SU-DHL-6 (cell line): ENCODE results near the gene SAP130.

Experiments
- H2AFZ ChIP-seq: fragments of 200-600 bp; sonication (generic); 2 replicates; pipeline ENCODE4 v1.6.1; 2014; ENCODE audit warnings: low read depth, mild to moderate bottlenecking, moderate library complexity, mixed read lengths, antibody characterized with exemption, low read length; ENCODE audit not compliant: severe bottlenecking
- H3F3A ChIP-seq: fragments of 200-600 bp; shearing (Covaris generic); 2 replicates; pipeline ENCODE4 v1.6.0; 2016; ENCODE audit warnings: antibody characterized with exemption, mild to moderate bottlenecking; ENCODE audit not compliant: insufficient read depth
- H3K27ac ChIP-seq: fragments of 200-600 bp; sonication (generic); 2 replicates; pipeline ENCODE4 v1.5.1; 2016; ENCODE audit warnings: low read depth, mild to moderate bottlenecking, low read length, moderate library complexity, mixed read lengths
- H3K27me3 ChIP-seq: fragments of 200-600 bp; sonication (generic), shearing (Covaris generic); 2 replicates; pipeline ENCODE4 v1.6.0; 2014; ENCODE audit warnings: mild to moderate bottlenecking, low read length
- H3K36me3 ChIP-seq: fragments of 200-600 bp; sonication (generic); 2 replicates; pipeline ENCODE4 v1.6.1; 2014; ENCODE audit warnings: mild to moderate bottlenecking, low read length, mixed read lengths
- H3K4me2 ChIP-seq: fragments of 300-600, 200-600 bp; shearing (Covaris generic), sonication (generic); 2 replicates; pipeline ENCODE4 v1.6.0; 2014; ENCODE audit warnings: low read length, low read depth, mild to moderate bottlenecking; ENCODE audit not compliant: poor library complexity, severe bottlenecking
- H3K4me3 ChIP-seq: fragments of 200-600 bp; sonication (generic); 2 replicates; pipeline ENCODE4 v1.5.1; 2014; ENCODE audit warnings: antibody characterized with exemption, low read length, mild to moderate bottlenecking, mixed read lengths; ENCODE audit not compliant: insufficient read depth, poor library complexity, severe bottlenecking
- H3K79me2 ChIP-seq: fragments of 200-600 bp; sonication (generic); 2 replicates; pipeline ENCODE4 v1.6.1; 2014; ENCODE audit warnings: mild to moderate bottlenecking, low read length, moderate library complexity; ENCODE audit not compliant: insufficient read depth
- H3K9ac ChIP-seq: fragments of 200-600 bp; sonication (generic); 2 replicates; pipeline ENCODE4 v1.7.0; 2014; ENCODE audit warnings: mild to moderate bottlenecking, low read length
- H3K9me2 ChIP-seq: fragments of 200-600 bp; sonication (generic); replicated peaks from 2 replicates; pipeline ENCODE4 v1.6.1; 2014; ENCODE audit warnings: low read length; ENCODE audit not compliant: insufficient read depth
- H3K9me3 ChIP-seq: fragments of 200-600 bp; sonication (generic); 2 replicates; pipeline ENCODE4 v1.6.1; 2014; ENCODE audit warnings: low read length, mixed read lengths; ENCODE audit not compliant: insufficient read depth
- H4K20me1 ChIP-seq: fragments of 200-600 bp; sonication (generic); 2 replicates; pipeline ENCODE4 v1.6.1; 2014; ENCODE audit warnings: low read depth, mild to moderate bottlenecking, antibody characterized with exemption, low read length, moderate library complexity, mixed read lengths
- EZH2phosphoT487 ChIP-seq: fragments of 200-600 bp; sonication (generic), shearing (Covaris generic); conservative IDR thresholded peaks from 2 replicates; pipeline ENCODE4 v1.6.1; 2018; ENCODE audit warnings: mild to moderate bottlenecking, antibody characterized with exemption, low read length, moderate library complexity, mixed read lengths
- TF ChIP-seq, protein P1 (sequence below): fragments of 200-600 bp; sonication (generic); IDR thresholded peaks from one replicate; pipeline ENCODE4 v1.5.1; 2017; ENCODE audit warnings: antibody characterized with exemption, mild to moderate bottlenecking, low read length, moderate library complexity; ENCODE audit not compliant: insufficient read depth, poor library complexity, severe bottlenecking

Gene SAP130

DNA sequence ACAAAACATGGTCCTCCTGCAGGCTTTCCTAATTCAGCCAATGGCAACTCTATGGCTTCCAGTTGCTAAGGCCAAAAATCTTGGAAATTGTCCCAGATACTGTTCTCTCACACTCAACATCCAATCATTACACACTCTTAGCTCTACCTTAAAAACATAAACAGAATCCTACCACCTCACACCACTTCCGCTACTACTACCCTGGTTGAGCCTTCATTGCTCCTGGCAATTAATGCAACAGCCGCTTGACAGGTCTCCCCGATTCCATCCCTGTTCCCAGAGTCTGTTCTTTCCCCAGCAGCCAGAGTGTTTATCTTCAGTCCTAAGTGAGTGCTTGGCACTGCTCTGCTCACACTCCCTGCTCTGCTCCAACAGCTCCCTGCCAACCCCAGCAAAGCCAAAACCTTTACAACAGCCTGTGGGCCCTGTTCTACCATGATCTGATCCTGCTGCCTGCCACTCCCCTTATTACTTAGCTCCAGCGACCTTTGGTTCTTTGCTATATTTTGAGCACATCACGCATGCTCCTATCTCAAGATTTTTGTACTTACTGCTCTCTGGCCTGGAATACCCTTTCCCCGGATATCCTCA lies 74.6 kb downstream of the SAP130 start:
- no peak overlapping the region for H3K4me3 ChIP-seq
- no peak overlapping the region for H3K4me2 ChIP-seq
- H3F3A ChIP-seq: no peaks in the 10 kb centered on the region
- H3K9me2 ChIP-seq: no peaks in the 10 kb centered on the region
- no peak for TF ChIP-seq EZH2phosphoT487
- TF ChIP-seq, protein P1, sequence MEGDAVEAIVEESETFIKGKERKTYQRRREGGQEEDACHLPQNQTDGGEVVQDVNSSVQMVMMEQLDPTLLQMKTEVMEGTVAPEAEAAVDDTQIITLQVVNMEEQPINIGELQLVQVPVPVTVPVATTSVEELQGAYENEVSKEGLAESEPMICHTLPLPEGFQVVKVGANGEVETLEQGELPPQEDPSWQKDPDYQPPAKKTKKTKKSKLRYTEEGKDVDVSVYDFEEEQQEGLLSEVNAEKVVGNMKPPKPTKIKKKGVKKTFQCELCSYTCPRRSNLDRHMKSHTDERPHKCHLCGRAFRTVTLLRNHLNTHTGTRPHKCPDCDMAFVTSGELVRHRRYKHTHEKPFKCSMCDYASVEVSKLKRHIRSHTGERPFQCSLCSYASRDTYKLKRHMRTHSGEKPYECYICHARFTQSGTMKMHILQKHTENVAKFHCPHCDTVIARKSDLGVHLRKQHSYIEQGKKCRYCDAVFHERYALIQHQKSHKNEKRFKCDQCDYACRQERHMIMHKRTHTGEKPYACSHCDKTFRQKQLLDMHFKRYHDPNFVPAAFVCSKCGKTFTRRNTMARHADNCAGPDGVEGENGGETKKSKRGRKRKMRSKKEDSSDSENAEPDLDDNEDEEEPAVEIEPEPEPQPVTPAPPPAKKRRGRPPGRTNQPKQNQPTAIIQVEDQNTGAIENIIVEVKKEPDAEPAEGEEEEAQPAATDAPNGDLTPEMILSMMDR: no peak
- no peaks in the 10 kb centered on the region for H3K9me3 ChIP-seq
- H3K79me2 ChIP-seq: no peaks in the 10 kb centered on the region
- H3K9ac ChIP-seq: no peak overlapping the region
- H3K36me3 ChIP-seq: peaks cover 33% of the 10 kb centered on the region; the same call in 1 of the 2 replicates
- H2AFZ ChIP-seq: no peak overlapping the region
- no peaks in the 10 kb centered on the region for H3K27me3 ChIP-seq
- H3K27ac ChIP-seq: no peak overlapping the region
- H4K20me1 ChIP-seq: no peaks in the 10 kb centered on the region; the same call in 1 of the 2 replicates

DNA sequence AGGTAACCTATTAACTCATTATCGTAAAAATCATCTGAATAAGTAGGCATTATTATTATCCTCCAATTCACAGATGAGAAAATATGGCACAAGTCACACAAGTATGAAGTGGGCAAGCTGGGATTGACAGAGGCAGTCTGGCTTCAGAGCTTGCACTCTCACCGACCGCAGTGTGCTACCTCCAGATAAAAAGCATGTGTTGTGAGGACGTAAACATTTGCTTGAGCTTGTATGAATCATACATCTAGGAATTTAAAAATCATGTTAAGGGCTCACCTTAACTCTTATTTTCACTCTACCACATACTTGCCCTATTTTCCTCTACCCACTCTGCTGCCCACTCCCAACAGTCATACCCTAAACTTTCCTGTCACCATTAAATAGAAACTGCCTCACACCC lies 76.8 kb downstream of the SAP130 start:
- no peaks in the 10 kb centered on the region for H3F3A ChIP-seq
- H3K36me3 ChIP-seq: peaks cover 36% of the 10 kb centered on the region; the same call in 1 of the 2 replicates
- H3K9ac ChIP-seq: no peak overlapping the region
- H3K9me2 ChIP-seq: no peaks in the 10 kb centered on the region
- no peaks in the 10 kb centered on the region for H3K9me3 ChIP-seq
- no peaks in the 10 kb centered on the region; the same call in 1 of the 2 replicates for H4K20me1 ChIP-seq
- no peaks in the 10 kb centered on the region for H3K27me3 ChIP-seq
- H3K27ac ChIP-seq: no peak overlapping the region
- TF ChIP-seq, protein P1: no peak
- TF ChIP-seq EZH2phosphoT487: no peak
- H3K4me3 ChIP-seq: no peak overlapping the region
- H3K79me2 ChIP-seq: no peaks in the 10 kb centered on the region
- H3K4me2 ChIP-seq: no peak overlapping the region
- no peak overlapping the region for H2AFZ ChIP-seq

GRCh38 chr2:127950264-127950663 lies 77.6 kb downstream of the SAP130 start:
- Histone ChIP-seq H2AFZ (no peak overlapping the region), H3K4me3 (no peak overlapping the region), H4K20me1 (no peaks in the 10 kb centered on the region; the same call in 1 of the 2 replicates), H3K9me2 (no peaks in the 10 kb centered on the region), H3K4me2 (no peak overlapping the region), H3K9me3 (no peaks in the 10 kb centered on the region), H3K79me2 (no peaks in the 10 kb centered on the region), H3K9ac (no peak overlapping the region), H3K36me3 (peaks cover 38% of the 10 kb centered on the region; the same call in 1 of the 2 replicates), H3F3A (no peaks in the 10 kb centered on the region), H3K27ac (no peak overlapping the region), H3K27me3 (no peaks in the 10 kb centered on the region)
- TF ChIP-seq EZH2phosphoT487: no peak
- TF ChIP-seq, protein P1: no peak
